Testis (tissue), 3 donors: ENCODE data around the gene WDHD1. TPM values are rescaled to one million over a fixed set of nuclear protein-coding genes. Genes with fewer than 3 reads are reported as not detected.
"Not testable (repeated sequence)": the region's sequence is repeated elsewhere in the genome, so short reads cannot be mapped to it uniquely, and the experiment has no call there.

Experiments
- DNase-seq: peaks from one replicate; pipeline ENCODE4 v3.0.0-alpha.2; 2019
- H3K27ac ChIP-seq, 2 donors: fragments of 200-600 bp; sonication (generic); one replicate each; pipeline ENCODE4 v1.5.1; 2019
- H3K27me3 ChIP-seq: fragments of 200-600 bp; sonication (generic); one replicate; pipeline ENCODE4 v1.5.1; 2019
- H3K36me3 ChIP-seq: fragments of 200-600 bp; sonication (generic); one replicate; pipeline ENCODE4 v1.5.1; 2017; ENCODE audit warnings: low read depth; ENCODE audit errors: missing control alignments
- H3K4me1 ChIP-seq: fragments of 200-600 bp; sonication (generic); one replicate; pipeline ENCODE4 v1.5.1; 2019
- H3K4me3 ChIP-seq, 2 donors: fragments of 200-600 bp; sonication (generic); one replicate each; pipeline ENCODE4 v1.5.1; 2017 to 2019
- H3K9me3 ChIP-seq: fragments of 200-600 bp; sonication (generic); one replicate; pipeline ENCODE4 v1.5.1; 2017
- POLR2A ChIP-seq: fragments of 450-650 bp; IDR thresholded peaks from one replicate; pipeline ENCODE4 v1.6.1; 2017; ENCODE audit warnings: antibody characterized with exemption, mild to moderate bottlenecking, moderate library complexity
- WGBS, 2 donors: methylation state at CpG; one replicate each; pipeline ENCODE4 v1.1.5; 2018; 5-methylcytosine and 5-hydroxymethylcytosine counted together
- intact Hi-C: fragments of 100-400 bp; cut with DNase I; formaldehyde crosslinking; loops from one replicate; pipeline ENCODE4 v1.15.1; 2023; ENCODE audit warnings: low total_unique reads
- polyA plus RNA-seq: library from polyadenylated mRNA; stranded (reverse); fragments of 350-450 nt; fragmentation: Illumina TruSeq; extraction: RNeasy Lipid Tissue Mini Kit (QIAGEN cat#74804); gene quantifications from one replicate; pipeline ENCODE4 v1.2.3, GENCODE V29; 2014; ENCODE audit warnings: low read depth, low replicate concordance; ENCODE audit not compliant: insufficient read depth
- total RNA-seq, 2 donors: library from RNA; depleted of rRNA; stranded (reverse); fragments of >200 nt; gene quantifications; one replicate each; pipeline ENCODE4 v1.2.3, GENCODE V29; 2016
- TF ChIP-seq, protein P1 (sequence below), 3 experiments: fragments of 450-650 bp in 2 of 3; fragments of 200-600 bp in 1 of 3; sonication (generic) in 1 of 3; IDR thresholded peaks; one replicate each; pipeline ENCODE4 v1.5.1; 2016 to 2019; ENCODE audit warnings: antibody characterized with exemption in 3 of 3, mild to moderate bottlenecking in 2 of 3, moderate library complexity in 1 of 3

WDHD1 gene
- total and polyA plus RNA-seq, 3 donors from 2014 or later, result 5.2 to 10.4 (median 9.0) TPM

DNA sequence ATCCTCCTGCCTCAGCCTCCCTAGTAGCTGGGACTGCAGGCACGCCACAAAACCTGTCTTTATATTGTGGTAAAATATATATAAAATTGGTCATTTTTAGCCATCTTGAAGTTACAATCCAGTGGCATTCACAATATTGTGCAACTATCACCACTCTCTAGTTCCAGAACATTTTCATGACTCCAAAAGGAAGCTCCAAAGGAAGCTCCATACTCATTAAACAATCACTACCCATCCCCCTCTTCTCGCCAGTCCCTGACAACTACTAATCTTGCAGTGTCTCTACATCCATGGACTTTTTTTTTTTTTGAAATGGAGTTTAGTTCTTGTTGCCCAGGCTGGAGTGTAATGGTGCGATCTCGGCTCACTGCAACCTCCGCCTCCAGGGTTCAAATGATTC, 127.3 kb downstream of the WDHD1 start:
- Histone ChIP-seq H3K4me3 (no peak overlapping the region), H3K4me1 (peaks cover 11% of the 10 kb centered on the region), H3K27me3 (no peaks in the 10 kb centered on the region), H3K9me3 (no peaks in the 10 kb centered on the region), H3K27ac (no peak overlapping the region), H3K36me3 (no peaks in the 10 kb centered on the region)
- WGBS, 2 donors, result 80 to 88% methylated on average over 5 of the region's 5 CpGs
- intact Hi-C loops, result no loop called here
- TF ChIP-seq, protein P1, sequence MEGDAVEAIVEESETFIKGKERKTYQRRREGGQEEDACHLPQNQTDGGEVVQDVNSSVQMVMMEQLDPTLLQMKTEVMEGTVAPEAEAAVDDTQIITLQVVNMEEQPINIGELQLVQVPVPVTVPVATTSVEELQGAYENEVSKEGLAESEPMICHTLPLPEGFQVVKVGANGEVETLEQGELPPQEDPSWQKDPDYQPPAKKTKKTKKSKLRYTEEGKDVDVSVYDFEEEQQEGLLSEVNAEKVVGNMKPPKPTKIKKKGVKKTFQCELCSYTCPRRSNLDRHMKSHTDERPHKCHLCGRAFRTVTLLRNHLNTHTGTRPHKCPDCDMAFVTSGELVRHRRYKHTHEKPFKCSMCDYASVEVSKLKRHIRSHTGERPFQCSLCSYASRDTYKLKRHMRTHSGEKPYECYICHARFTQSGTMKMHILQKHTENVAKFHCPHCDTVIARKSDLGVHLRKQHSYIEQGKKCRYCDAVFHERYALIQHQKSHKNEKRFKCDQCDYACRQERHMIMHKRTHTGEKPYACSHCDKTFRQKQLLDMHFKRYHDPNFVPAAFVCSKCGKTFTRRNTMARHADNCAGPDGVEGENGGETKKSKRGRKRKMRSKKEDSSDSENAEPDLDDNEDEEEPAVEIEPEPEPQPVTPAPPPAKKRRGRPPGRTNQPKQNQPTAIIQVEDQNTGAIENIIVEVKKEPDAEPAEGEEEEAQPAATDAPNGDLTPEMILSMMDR (IDR thresholded peaks at IDR 0.05), result no peak
- no peak for TF ChIP-seq POLR2A
- DNase-seq, result no peak

DNA sequence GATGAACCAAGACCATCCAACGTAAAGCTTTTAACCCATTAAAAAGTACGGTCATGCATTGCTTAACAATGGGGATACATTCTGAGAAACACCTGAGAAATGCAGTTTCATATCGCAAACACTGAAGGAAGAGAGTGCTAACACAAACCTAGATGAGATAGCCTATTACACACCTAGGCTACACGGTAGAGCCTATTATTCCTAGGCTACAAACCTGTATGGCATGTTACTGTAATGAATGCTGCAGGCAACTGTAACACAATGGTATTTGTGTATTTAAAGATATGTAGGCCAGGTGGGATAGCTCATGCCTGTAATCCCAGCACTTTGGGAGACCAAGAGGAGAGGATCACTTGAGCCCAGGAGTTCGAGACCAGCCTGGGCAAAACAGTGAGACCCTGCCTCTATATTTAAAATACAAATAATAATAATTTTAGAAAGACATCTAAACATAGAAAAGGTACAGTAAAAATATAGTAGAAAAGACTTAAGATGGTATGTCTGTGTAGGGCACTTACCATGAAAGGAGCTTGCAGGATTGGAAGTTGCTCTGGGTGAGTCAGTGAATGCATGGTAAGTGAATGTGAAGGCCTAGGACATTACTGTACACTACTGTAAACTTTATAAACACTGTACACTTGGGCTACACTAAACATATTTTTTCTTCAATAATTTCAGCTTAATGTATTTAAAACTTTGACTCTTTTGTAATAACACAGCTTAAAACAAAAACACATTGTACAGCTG, 128.9 kb downstream of the WDHD1 start:
- WGBS, 2 donors, result 95% methylated on average over 5 of the region's 5 CpGs
- H3K4me1 ChIP-seq, result peaks cover 11% of the 10 kb centered on the region
- DNase-seq, H3K27me3 ChIP-seq, H3K36me3 ChIP-seq, intact Hi-C loops, H3K9me3 ChIP-seq, H3K4me3 ChIP-seq, H3K27ac ChIP-seq: not testable (repeated sequence)

DNA sequence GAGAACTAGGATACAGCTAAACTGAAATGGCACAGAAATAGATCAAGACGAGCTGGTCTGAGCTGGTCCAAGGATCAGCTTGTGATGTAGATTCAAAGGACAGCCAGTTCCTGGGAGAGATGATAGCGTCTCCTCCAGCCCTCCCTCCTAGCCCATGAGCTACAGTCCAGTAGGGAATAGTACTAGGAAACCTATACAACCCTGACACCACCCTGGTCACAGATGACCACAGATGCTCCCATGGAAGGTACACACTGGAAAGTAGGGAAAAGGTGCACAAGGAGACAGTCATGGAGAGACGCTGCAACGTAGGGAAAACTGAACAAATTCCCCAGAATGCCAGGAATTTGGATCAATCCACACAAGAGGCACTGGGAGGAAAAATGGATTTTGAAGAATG, 131.2 kb downstream of the WDHD1 start:
- Histone ChIP-seq H3K36me3 (no peaks in the 10 kb centered on the region), H3K27me3 (no peaks in the 10 kb centered on the region), H3K27ac (peak overlapping the region; percentile 64 to 82), H3K9me3 (no peaks in the 10 kb centered on the region), H3K4me1 (peaks cover 18% of the 10 kb centered on the region), H3K4me3 (no peak overlapping the region)
- DNase-seq, result peak; percentile 65
- intact Hi-C loops, result no loop called here
- WGBS, 2 donors, result 44 to 62% methylated on average over 4 of the region's 4 CpGs
- TF ChIP-seq, protein P1 (IDR thresholded peaks at IDR 0.05), result no peak
- no peak for TF ChIP-seq POLR2A

DNA sequence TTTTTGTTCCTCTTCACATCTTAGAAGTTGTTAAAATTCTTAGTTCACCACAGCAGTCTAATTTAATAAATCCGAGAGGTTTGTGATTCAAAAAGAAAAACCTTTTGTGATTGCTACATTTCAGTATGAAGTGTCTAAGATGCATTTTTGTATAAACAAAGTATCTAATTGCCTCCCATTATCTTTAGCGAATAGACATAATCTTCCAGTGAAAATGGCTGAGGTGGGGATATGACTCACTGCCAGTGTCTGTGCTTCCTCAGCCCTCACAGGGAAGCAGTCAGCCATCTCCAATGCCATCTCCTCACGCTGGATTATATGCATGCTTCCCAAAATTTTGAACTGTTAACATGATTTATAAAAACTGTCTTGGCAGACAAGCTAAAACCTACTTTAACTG, 131.9 kb downstream of the WDHD1 start:
- Histone ChIP-seq H3K36me3 (no peaks in the 10 kb centered on the region), H3K27ac (peak overlapping the region; percentile 64 to 82), H3K4me3 (no peak overlapping the region), H3K9me3 (no peaks in the 10 kb centered on the region), H3K27me3 (no peaks in the 10 kb centered on the region), H3K4me1 (peaks cover 18% of the 10 kb centered on the region)
- DNase-seq, result peak; percentile 63
- intact Hi-C loops, result no loop called here
- WGBS, 2 donors, result 30 to 46% methylated on average over 3 of the region's 3 CpGs
- TF ChIP-seq, protein P1 (IDR thresholded peaks at IDR 0.05), result no peak
- no peak for TF ChIP-seq POLR2A

DNA sequence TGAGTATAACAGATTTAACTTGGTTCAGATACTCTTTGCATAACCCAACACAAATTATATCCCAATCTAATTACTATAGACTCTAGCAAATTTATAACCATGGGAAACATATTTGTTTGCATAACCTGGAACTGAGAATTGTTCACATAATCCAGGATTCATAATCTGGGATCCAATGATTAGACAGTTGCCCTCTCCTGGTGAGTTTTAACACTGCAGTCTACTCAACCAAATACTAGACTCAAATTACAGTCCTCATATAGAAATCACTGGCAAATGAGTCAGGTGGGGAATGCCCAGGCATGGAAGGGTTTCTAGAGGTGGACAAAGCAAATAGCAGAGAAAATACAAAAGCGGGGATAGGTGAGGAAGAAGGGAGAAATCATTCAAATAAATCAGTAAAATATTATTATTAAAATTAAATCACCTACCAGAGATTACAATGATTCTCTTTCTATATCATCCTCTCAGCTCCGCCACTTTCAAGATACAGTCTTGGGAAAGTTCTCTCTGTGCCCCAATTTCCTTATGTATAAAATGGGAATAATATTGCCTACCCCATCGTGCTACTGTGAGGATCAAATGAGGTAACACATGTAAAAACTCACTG, 133.6 kb downstream of the WDHD1 start:
- 87 to 92% methylated on average over 3 of the region's 3 CpGs for WGBS, 2 donors
- H3K4me3 ChIP-seq, result no peak overlapping the region
- DNase-seq, result peak; percentile 39
- H3K4me1 ChIP-seq, result peaks cover 18% of the 10 kb centered on the region
- no peaks in the 10 kb centered on the region for H3K27me3 ChIP-seq
- TF ChIP-seq POLR2A, result no peak
- TF ChIP-seq, protein P1 (IDR thresholded peaks at IDR 0.05), result peak; percentile 58 to 75 (median 69)
- intact Hi-C loops, result no loop called here
- no peaks in the 10 kb centered on the region for H3K9me3 ChIP-seq
- no peak overlapping the region for H3K27ac ChIP-seq
- no peaks in the 10 kb centered on the region for H3K36me3 ChIP-seq
